HepG2 (cell line): Measurements from ENCODE around the gene PRSS16. TPM values are rescaled to one million over a fixed set of nuclear protein-coding genes. Genes with fewer than 3 reads are reported as not detected.

Source experiments
- ATAC-seq: fragments of 200-7000 bp; cut with Tn5 transposase; 3 replicates; pipeline ENCODE4 v1.9.1; 2020; ENCODE audit warnings: mild to moderate bottlenecking, moderate library complexity
- BruUV-seq: library from RNA; stranded (reverse); fragments of 400-500 nt; replicated peaks from 2 replicates; lab custom pipeline; 2021; lab: Mats Ljungman, UMichigan
- CTCF ChIA-PET: fragments of 300-600 bp; formaldehyde crosslinking; extraction: SDS; loops from one replicate; lab custom pipeline; 2021; ENCODE audit warnings: low total read pairs, inconsistent platforms, low intra/inter-chr PET ratio; lab: Yijun Ruan, JAX
- POLR2A ChIA-PET: fragments of 350-600 bp; sonication (Branson Sonifier 250); formaldehyde crosslinking; loops from one replicate; lab custom pipeline; 2020; ENCODE audit warnings: antibody characterized with exemption, inconsistent platforms; lab: Yijun Ruan, JAX
- DNase-seq: peaks from one replicate; pipeline ENCODE4 v3.0.0-alpha.2; 2015; ENCODE audit warnings: low spot score
- FAIRE-seq: peaks from 3 replicates; lab custom pipeline; 2011; peaks lifted over from hg19 to GRCh38; lab: Jason Lieb, UNC
- H2AFZ ChIP-seq: one replicate; pipeline ENCODE4 v1.6.1; 2011; ENCODE audit warnings: low read length, inconsistent platforms
- H3K27ac ChIP-seq: fragments of 300-600 bp; 3 replicates; pipeline ENCODE4 v1.8.0; 2011; ENCODE audit warnings: mixed run types, mild to moderate bottlenecking, mixed read lengths, low read length, inconsistent platforms; ENCODE audit not compliant: insufficient read depth; ENCODE audit errors: extremely low read length
- H3K27me3 ChIP-seq, 2 experiments: fragments of 200-600 bp in 1 of 2; 2 replicates in 1 of 2; 3 replicates in 1 of 2; pipeline versions ENCODE4 v1.6.0 to v1.8.0; 2011; ENCODE audit warnings: low read length in 2 of 2, mild to moderate bottlenecking in 2 of 2, moderate library complexity in 2 of 2, inconsistent platforms in 1 of 2; ENCODE audit not compliant: insufficient read depth in 2 of 2, control insufficient read depth in 1 of 2
- H3K36me3 ChIP-seq, 2 experiments: fragments of 200-600 bp in 1 of 2; replicated peaks in 1 of 2; 2 replicates in 1 of 2; 3 replicates in 1 of 2; pipeline versions ENCODE4 v1.5.1 to v1.8.0; 2011; ENCODE audit warnings: low read length in 2 of 2, inconsistent platforms in 1 of 2; ENCODE audit not compliant: insufficient read depth in 2 of 2, control insufficient read depth in 1 of 2
- H3K4me1 ChIP-seq: 2 replicates; pipeline ENCODE4 v1.5.1; 2012; ENCODE audit warnings: low read length, inconsistent platforms; ENCODE audit not compliant: insufficient read depth
- H3K4me2 ChIP-seq: 2 replicates; pipeline ENCODE4 v1.6.0; 2011; ENCODE audit warnings: low read depth, low read length, inconsistent platforms
- H3K4me3 ChIP-seq, 3 experiments: fragments of 200-600 bp in 1 of 3; sonication (generic), shearing (Covaris generic) in 1 of 3; replicated peaks in 1 of 3; 2 replicates each; pipeline ENCODE4 v1.5.1; 2011 to 2016; ENCODE audit warnings: low read length in 3 of 3, inconsistent platforms in 2 of 3, low read depth in 2 of 3, mild to moderate bottlenecking in 2 of 3, control low read depth in 1 of 3, mixed read lengths in 1 of 3; ENCODE audit not compliant: insufficient read depth in 1 of 3
- H3K79me2 ChIP-seq: one replicate; pipeline ENCODE4 v1.6.1; 2011; ENCODE audit warnings: low read length, inconsistent platforms; ENCODE audit not compliant: insufficient read depth
- H3K9ac ChIP-seq: 2 replicates; pipeline ENCODE4 v1.6.0; 2011; ENCODE audit warnings: mild to moderate bottlenecking, low read depth, low read length, inconsistent platforms; ENCODE audit not compliant: insufficient read depth
- H3K9me3 ChIP-seq: 2 replicates; pipeline ENCODE4 v1.5.1; 2012; ENCODE audit warnings: mild to moderate bottlenecking, low read length
- H4K20me1 ChIP-seq: 2 replicates; pipeline ENCODE4 v1.6.0; 2011; ENCODE audit warnings: inconsistent platforms, mild to moderate bottlenecking, low read length, moderate library complexity; ENCODE audit not compliant: insufficient read depth
- AKNA ChIP-seq: sonication (generic); formaldehyde crosslinking; IDR thresholded peaks from 2 replicates; pipeline ENCODE4 v1.4.0; 2020; ENCODE audit warnings: missing genetic modification reagents, borderline replicate concordance
- ARNT2 ChIP-seq: sonication (generic); formaldehyde crosslinking; IDR thresholded peaks from 2 replicates; pipeline ENCODE4 v1.8.0; 2022; ENCODE audit warnings: mild to moderate bottlenecking, low read depth, missing genetic modification reagents, moderate library complexity
- HNF4G ChIP-seq, 2 experiments: sonication (generic) in 1 of 2; formaldehyde crosslinking in 1 of 2; IDR thresholded peaks; 2 replicates each; pipeline versions ENCODE4 v1.4.0 to v1.6.1; 2011 to 2020; ENCODE audit warnings: borderline replicate concordance in 2 of 2, low read depth in 2 of 2, mild to moderate bottlenecking in 2 of 2, low read length in 1 of 2, missing genetic modification reagents in 1 of 2, moderate library complexity in 1 of 2
- MBD4 ChIP-seq: IDR thresholded peaks from 2 replicates; pipeline ENCODE4 v1.6.1; 2012; ENCODE audit warnings: low read length, inconsistent platforms, borderline replicate concordance
- SNRNP70 ChIP-seq: fragments of 200-400 bp; formaldehyde crosslinking; IDR thresholded peaks from 2 replicates; pipeline ENCODE4 v1.6.1; 2017; ENCODE audit warnings: mild to moderate bottlenecking, low read depth, low read length, moderate library complexity
- SOX13 ChIP-seq, 3 experiments: fragments of 450-650 bp in 1 of 3; sonication (generic) in 1 of 3; formaldehyde crosslinking in 1 of 3; IDR thresholded peaks in 2 of 3; conservative IDR thresholded peaks in 1 of 3; 2 replicates each; pipeline versions ENCODE4 v1.5.0 to v1.6.1; 2016 to 2020; ENCODE audit warnings: antibody characterized with exemption in 1 of 3, mild to moderate bottlenecking in 1 of 3, missing compliant biosample characterization in 1 of 3, missing genetic modification reagents in 1 of 3, moderate library complexity in 1 of 3
- TEAD2 ChIP-seq: sonication (generic); formaldehyde crosslinking; IDR thresholded peaks from 2 replicates; pipeline ENCODE4 v1.9.0; 2021; ENCODE audit warnings: missing genetic modification reagents
- ZFP36L2 ChIP-seq: sonication (generic); formaldehyde crosslinking; IDR thresholded peaks from 2 replicates; pipeline ENCODE4 v1.4.0; 2020; ENCODE audit warnings: missing genetic modification reagents
- ZFP62 ChIP-seq: sonication (generic); formaldehyde crosslinking; IDR thresholded peaks from 2 replicates; pipeline ENCODE4 v1.4.0; 2020; ENCODE audit warnings: missing genetic modification reagents
- ZNF768 ChIP-seq: sonication (generic); formaldehyde crosslinking; IDR thresholded peaks from 2 replicates; pipeline ENCODE4 v1.4.0; 2020; ENCODE audit warnings: missing genetic modification reagents
- WGBS: methylation state at CpG from one replicate; pipeline ENCODE4 v1.1.6; 2017; ENCODE audit warnings: low lambda C conversion rate; 5-methylcytosine and 5-hydroxymethylcytosine counted together
- in situ Hi-C: cut with HindIII; loops from 2 replicates; pipeline ENCODE4 v1.10.0; 2017; ENCODE audit warnings: low pct_unique_long_range_greater_than_20kb; ENCODE audit not compliant: extremely low pct_ligation_motif_present
- intact Hi-C: fragments of 100-400 bp; cut with micrococcal nuclease; formaldehyde crosslinking; loops from one replicate; pipeline ENCODE4 v1.10.0; 2022; ENCODE audit not compliant: unreplicated experiment
- polyA plus RNA-seq, 8 experiments: library from polyadenylated mRNA; depleted of rRNA in 3 of 8; stranded (reverse) in 7 of 8; unstranded in 1 of 8; fragments of >200 nt; fragmentation: Illumina TruSeq in 4 of 8; extraction: Trizol in 4 of 8; gene quantifications; 2 replicates each; pipeline versions ENCODE4 v1.2.1 to v1.2.3, GENCODE V29; 2011 to 2016; ENCODE audit warnings: low read depth in 4 of 8, missing spikeins in 1 of 8, mixed read lengths in 1 of 8; ENCODE audit not compliant: insufficient read depth in 1 of 8
- total RNA-seq, 5 experiments: library from RNA; depleted of rRNA; stranded (reverse); fragments of >200 nt; fragmentation: Illumina TruSeq; extraction: Trizol; gene quantifications; 2 replicates each; pipeline ENCODE4 v1.2.3, GENCODE V29; 2016; ENCODE audit warnings: low read depth in 1 of 5
- TF ChIP-seq, protein P1 (sequence below): sonication (generic); IDR thresholded peaks from 2 replicates; pipeline ENCODE4 v1.6.1; 2016; ENCODE audit warnings: low read depth, borderline replicate concordance
- TF ChIP-seq, protein P2 (sequence below): fragments of 450-650 bp; IDR thresholded peaks from 2 replicates; pipeline ENCODE4 v1.6.1; 2017; ENCODE audit warnings: mild to moderate bottlenecking
- TF ChIP-seq, protein P3 (sequence below): sonication (generic); formaldehyde crosslinking; IDR thresholded peaks from 2 replicates; pipeline ENCODE4 v1.4.0; 2020; ENCODE audit warnings: low read depth, mild to moderate bottlenecking, missing genetic modification reagents

Gene PRSS16
- total and polyA plus RNA-seq, 2 of the 13 experiments (the other 11 are each of a cell fraction or from before 2014, with no cell fraction given): not detected

GRCh38 chr6:27297484-27297856 is 50.0 kb downstream of the PRSS16 start:
- POLR2A ChIA-PET: no interaction called here
- no peak overlapping the region for H2AFZ ChIP-seq
- TF ChIP-seq ZFP36L2 (CRISPR knock-in tag) (no peak), SOX13 (IDR thresholded peaks at IDR 0.05) (no peak), SOX13 (CRISPR knock-in tag; conservative IDR thresholded peaks at IDR 0.05 in 1 of 2, IDR thresholded peaks at IDR 0.05 in 1 of 2) (no peak), HNF4G (IDR thresholded peaks at IDR 0.05; ENCODE audit: borderline replicate concordance, low read depth, low read length) (no peak), HNF4G (CRISPR knock-in tag; IDR thresholded peaks at IDR 0.05; ENCODE audit: borderline replicate concordance, low read depth) (no peak), TEAD2 (no peak), ZNF768 (CRISPR knock-in tag) (no peak), AKNA (CRISPR knock-in tag) (no peak), ZFP62 (CRISPR knock-in tag) (no peak), ARNT2 (no peak), SNRNP70 (no peak), MBD4 (no peak)
- TF ChIP-seq, protein P1, sequence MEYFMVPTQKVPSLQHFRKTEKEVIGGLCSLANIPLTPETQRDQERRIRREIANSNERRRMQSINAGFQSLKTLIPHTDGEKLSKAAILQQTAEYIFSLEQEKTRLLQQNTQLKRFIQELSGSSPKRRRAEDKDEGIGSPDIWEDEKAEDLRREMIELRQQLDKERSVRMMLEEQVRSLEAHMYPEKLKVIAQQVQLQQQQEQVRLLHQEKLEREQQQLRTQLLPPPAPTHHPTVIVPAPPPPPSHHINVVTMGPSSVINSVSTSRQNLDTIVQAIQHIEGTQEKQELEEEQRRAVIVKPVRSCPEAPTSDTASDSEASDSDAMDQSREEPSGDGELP: no peak
- TF ChIP-seq, protein P2, sequence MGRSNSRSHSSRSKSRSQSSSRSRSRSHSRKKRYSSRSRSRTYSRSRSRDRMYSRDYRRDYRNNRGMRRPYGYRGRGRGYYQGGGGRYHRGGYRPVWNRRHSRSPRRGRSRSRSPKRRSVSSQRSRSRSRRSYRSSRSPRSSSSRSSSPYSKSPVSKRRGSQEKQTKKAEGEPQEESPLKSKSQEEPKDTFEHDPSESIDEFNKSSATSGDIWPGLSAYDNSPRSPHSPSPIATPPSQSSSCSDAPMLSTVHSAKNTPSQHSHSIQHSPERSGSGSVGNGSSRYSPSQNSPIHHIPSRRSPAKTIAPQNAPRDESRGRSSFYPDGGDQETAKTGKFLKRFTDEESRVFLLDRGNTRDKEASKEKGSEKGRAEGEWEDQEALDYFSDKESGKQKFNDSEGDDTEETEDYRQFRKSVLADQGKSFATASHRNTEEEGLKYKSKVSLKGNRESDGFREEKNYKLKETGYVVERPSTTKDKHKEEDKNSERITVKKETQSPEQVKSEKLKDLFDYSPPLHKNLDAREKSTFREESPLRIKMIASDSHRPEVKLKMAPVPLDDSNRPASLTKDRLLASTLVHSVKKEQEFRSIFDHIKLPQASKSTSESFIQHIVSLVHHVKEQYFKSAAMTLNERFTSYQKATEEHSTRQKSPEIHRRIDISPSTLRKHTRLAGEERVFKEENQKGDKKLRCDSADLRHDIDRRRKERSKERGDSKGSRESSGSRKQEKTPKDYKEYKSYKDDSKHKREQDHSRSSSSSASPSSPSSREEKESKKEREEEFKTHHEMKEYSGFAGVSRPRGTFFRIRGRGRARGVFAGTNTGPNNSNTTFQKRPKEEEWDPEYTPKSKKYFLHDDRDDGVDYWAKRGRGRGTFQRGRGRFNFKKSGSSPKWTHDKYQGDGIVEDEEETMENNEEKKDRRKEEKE: no peak
- TF ChIP-seq, protein P3, sequence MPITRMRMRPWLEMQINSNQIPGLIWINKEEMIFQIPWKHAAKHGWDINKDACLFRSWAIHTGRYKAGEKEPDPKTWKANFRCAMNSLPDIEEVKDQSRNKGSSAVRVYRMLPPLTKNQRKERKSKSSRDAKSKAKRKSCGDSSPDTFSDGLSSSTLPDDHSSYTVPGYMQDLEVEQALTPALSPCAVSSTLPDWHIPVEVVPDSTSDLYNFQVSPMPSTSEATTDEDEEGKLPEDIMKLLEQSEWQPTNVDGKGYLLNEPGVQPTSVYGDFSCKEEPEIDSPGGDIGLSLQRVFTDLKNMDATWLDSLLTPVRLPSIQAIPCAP (CRISPR knock-in tag): no peak

More at GRCh38 chr6:27297484-27297856, 50.0 kb downstream of the PRSS16 start:
- H3K27me3 ChIP-seq: peaks cover 0 to 13% of the 10 kb centered on the region in 2 experiments; a peak in 1 of 5 replicates
- intact Hi-C loops (loop anchor here (5.0 kb wide), 1 partner anchor 110 kb away; no protein-coding TSS in a partner anchor), in situ Hi-C loops (no loop called here)
- no peak for DNase-seq
- H3K4me2 ChIP-seq: peak overlapping the region; percentile 94
- no peak overlapping the region for H3K27ac ChIP-seq
- no peaks in the 10 kb centered on the region for H3K79me2 ChIP-seq
- WGBS: 53% methylated on average over 7 of the region's 7 CpGs
- CTCF ChIA-PET: no interaction called here
- no peaks in the 10 kb centered on the region for H4K20me1 ChIP-seq
- no peaks in the 10 kb centered on the region for H3K9me3 ChIP-seq
- BruUV-seq: no TSS peak
- H3K4me3 ChIP-seq: peak overlapping the region in 2 of 3 experiments; percentile 15 to 63; a peak in 1 of 6 replicates
- peaks cover 57% of the 10 kb centered on the region for H3K4me1 ChIP-seq
- no peak for ATAC-seq
- FAIRE-seq: no peak
- H3K9ac ChIP-seq: no peak overlapping the region
- H3K36me3 ChIP-seq: no peaks in the 10 kb centered on the region
